Measurements from ENCODE around the gene OLIG1. TPM values are rescaled to one million over a fixed set of nuclear protein-coding genes. Genes with fewer than 3 reads are reported as not detected.

Gene OLIG1
- total RNA-seq, 1 donor from 2014 or later = not detected

- peaks cover 12% of the 10 kb centered on the region for H3K4me1 Mint-ChIP-seq
- no peak overlapping the region for H3K4me3 Mint-ChIP-seq
- no peak for DNase-seq (ENCODE audit: low spot score)
- H2AFZ ChIP-seq (replicated peaks) = no peak overlapping the region
- H4K20me1 ChIP-seq (ENCODE audit: low read depth) = peaks cover 80% of the 10 kb centered on the region
- no peak overlapping the region for H3K4me3 ChIP-seq
- H3K36me3 Mint-ChIP-seq = no peaks in the 10 kb centered on the region
- H3F3A ChIP-seq (ENCODE audit: low read depth) = peaks cover 6% of the 10 kb centered on the region
- TF ChIP-seq CTCF (IDR thresholded peaks at IDR 0.05) (no peak), EZH2 (IDR thresholded peaks at IDR 0.05) (no peak), EZH2phosphoT487 (IDR thresholded peaks at IDR 0.05) (no peak)
- no peak overlapping the region for H3K9ac ChIP-seq
- peaks cover 6% of the 10 kb centered on the region for H3K4me1 ChIP-seq
- peaks cover 100% of the 10 kb centered on the region for H3K27me3 ChIP-seq
- H3K9me3 Mint-ChIP-seq = peaks cover 3% of the 10 kb centered on the region
- H3K27ac ChIP-seq = no peak overlapping the region
- no peak overlapping the region for H3K27ac Mint-ChIP-seq
- H3K79me2 ChIP-seq (ENCODE audit: low read depth) = no peaks in the 10 kb centered on the region
- no peaks in the 10 kb centered on the region for H3K36me3 ChIP-seq
- H3K4me2 ChIP-seq = no peak overlapping the region
- peaks cover 58% of the 10 kb centered on the region for H3K27me3 Mint-ChIP-seq (ENCODE audit: insufficient read depth, low read depth)
- H3K9me3 ChIP-seq (ENCODE audit: low read depth) = no peaks in the 10 kb centered on the region
These were observed 38.6 kb upstream of the OLIG1 start for GRCh38 chr21:33031152-33031911.

- peaks cover 12% of the 10 kb centered on the region for H3K4me1 Mint-ChIP-seq
- H3K9me3 Mint-ChIP-seq = peaks cover 2% of the 10 kb centered on the region
- H3K27ac Mint-ChIP-seq = no peak overlapping the region
- Histone ChIP-seq H3K4me2 (no peak overlapping the region), H3K9me3 (ENCODE audit: low read depth) (no peaks in the 10 kb centered on the region), H3K27me3 (peaks cover 100% of the 10 kb centered on the region), H3K4me1 (peaks cover 6% of the 10 kb centered on the region), H2AFZ (replicated peaks) (no peak overlapping the region), H4K20me1 (ENCODE audit: low read depth) (peaks cover 69% of the 10 kb centered on the region), H3K79me2 (ENCODE audit: low read depth) (no peaks in the 10 kb centered on the region), H3K36me3 (no peaks in the 10 kb centered on the region), H3K27ac (no peak overlapping the region), H3K9ac (no peak overlapping the region), H3F3A (ENCODE audit: low read depth) (no peaks in the 10 kb centered on the region), H3K4me3 (no peak overlapping the region)
- H3K36me3 Mint-ChIP-seq = no peaks in the 10 kb centered on the region
- DNase-seq (ENCODE audit: low spot score) = no peak
- TF ChIP-seq EZH2phosphoT487 (IDR thresholded peaks at IDR 0.05) (no peak), CTCF (IDR thresholded peaks at IDR 0.05) (no peak), EZH2 (IDR thresholded peaks at IDR 0.05) (no peak)
- H3K4me3 Mint-ChIP-seq = no peak overlapping the region
- peaks cover 58% of the 10 kb centered on the region for H3K27me3 Mint-ChIP-seq (ENCODE audit: insufficient read depth, low read depth)
These were observed 37.4 kb upstream of the OLIG1 start for GRCh38 chr21:33032434-33033047.

- Histone ChIP-seq H3K4me3 (peak overlapping the region; percentile 23), H3K9me3 (ENCODE audit: low read depth) (no peaks in the 10 kb centered on the region), H3K4me2 (peak overlapping the region; percentile 71), H3K27me3 (peaks cover 100% of the 10 kb centered on the region), H3K36me3 (no peaks in the 10 kb centered on the region), H3K4me1 (peaks cover 6% of the 10 kb centered on the region), H2AFZ (replicated peaks) (peak overlapping the region; percentile 37), H3K79me2 (ENCODE audit: low read depth) (no peaks in the 10 kb centered on the region), H4K20me1 (ENCODE audit: low read depth) (peaks cover 61% of the 10 kb centered on the region), H3K9ac (no peak overlapping the region), H3K27ac (no peak overlapping the region), H3F3A (ENCODE audit: low read depth) (no peaks in the 10 kb centered on the region)
- no peak overlapping the region for H3K4me3 Mint-ChIP-seq
- H3K27ac Mint-ChIP-seq = no peak overlapping the region
- peaks cover 51% of the 10 kb centered on the region for H3K27me3 Mint-ChIP-seq (ENCODE audit: insufficient read depth, low read depth)
- H3K36me3 Mint-ChIP-seq = no peaks in the 10 kb centered on the region
- H3K9me3 Mint-ChIP-seq = peaks cover 2% of the 10 kb centered on the region
- TF ChIP-seq CTCF (IDR thresholded peaks at IDR 0.05) = no peak
- peak; percentile 93 for TF ChIP-seq EZH2phosphoT487 (IDR thresholded peaks at IDR 0.05)
- TF ChIP-seq EZH2 (IDR thresholded peaks at IDR 0.05) = peak; percentile 99
- DNase-seq (ENCODE audit: low spot score) = peak; percentile 44
- peaks cover 12% of the 10 kb centered on the region for H3K4me1 Mint-ChIP-seq
These were observed 36.6 kb upstream of the OLIG1 start for GRCh38 chr21:33033094-33033951.
